ENCODE data around the gene IGSF21. TPM values are rescaled to one million over a fixed set of nuclear protein-coding genes. Genes with fewer than 3 reads are reported as not detected.
"Not testable (repeated sequence)": the region's sequence is repeated elsewhere in the genome, so short reads cannot be mapped to it uniquely, and the experiment has no call there.

Gene IGSF21
- polyA plus RNA-seq, 1 donor (not counting 4 experiments of a cell fraction or from before 2014, with no cell fraction given): not detected

GRCh38 chr1:18414872-18415447, 307.4 kb downstream of the IGSF21 start:
- no peak overlapping the region for H3K4me2 ChIP-seq (ENCODE audit: control insufficient read depth, extremely low read depth, insufficient read depth, low read depth, low read length)
- H3K79me2 ChIP-seq (ENCODE audit: control insufficient read depth, insufficient read depth, low read length): no peaks in the 10 kb centered on the region
- TF ChIP-seq, protein P1, sequence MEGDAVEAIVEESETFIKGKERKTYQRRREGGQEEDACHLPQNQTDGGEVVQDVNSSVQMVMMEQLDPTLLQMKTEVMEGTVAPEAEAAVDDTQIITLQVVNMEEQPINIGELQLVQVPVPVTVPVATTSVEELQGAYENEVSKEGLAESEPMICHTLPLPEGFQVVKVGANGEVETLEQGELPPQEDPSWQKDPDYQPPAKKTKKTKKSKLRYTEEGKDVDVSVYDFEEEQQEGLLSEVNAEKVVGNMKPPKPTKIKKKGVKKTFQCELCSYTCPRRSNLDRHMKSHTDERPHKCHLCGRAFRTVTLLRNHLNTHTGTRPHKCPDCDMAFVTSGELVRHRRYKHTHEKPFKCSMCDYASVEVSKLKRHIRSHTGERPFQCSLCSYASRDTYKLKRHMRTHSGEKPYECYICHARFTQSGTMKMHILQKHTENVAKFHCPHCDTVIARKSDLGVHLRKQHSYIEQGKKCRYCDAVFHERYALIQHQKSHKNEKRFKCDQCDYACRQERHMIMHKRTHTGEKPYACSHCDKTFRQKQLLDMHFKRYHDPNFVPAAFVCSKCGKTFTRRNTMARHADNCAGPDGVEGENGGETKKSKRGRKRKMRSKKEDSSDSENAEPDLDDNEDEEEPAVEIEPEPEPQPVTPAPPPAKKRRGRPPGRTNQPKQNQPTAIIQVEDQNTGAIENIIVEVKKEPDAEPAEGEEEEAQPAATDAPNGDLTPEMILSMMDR (optimal IDR thresholded peaks at IDR 0.05 in 1 of 3, IDR thresholded peaks at IDR 0.05 in 1 of 3, conservative IDR thresholded peaks at IDR 0.05 in 1 of 3; ENCODE audit: extremely low read depth in 1 of 3, insufficient read depth in 2 of 3, low read length in 3 of 3): no peak
- no peak for TF ChIP-seq EZH2 (IDR thresholded peaks at IDR 0.05; ENCODE audit: low read length)
- no peak for DNase-seq (ENCODE audit: low read depth, low spot score)
- no peaks in the 10 kb centered on the region for H3K9me1 ChIP-seq (ENCODE audit: control insufficient read depth, extremely low read depth, insufficient read depth, low read length)
- H4K20me1 ChIP-seq (ENCODE audit: control insufficient read depth, extremely low read depth, insufficient read depth, low read length): peaks cover 3% of the 10 kb centered on the region
- no peak overlapping the region for H3K4me3 ChIP-seq (ENCODE audit: control insufficient read depth in 2 of 3, extremely low read depth in 1 of 3, insufficient read depth in 2 of 3, low read depth in 1 of 3, low read length in 3 of 3)
- H3K27me3 ChIP-seq (ENCODE audit: control insufficient read depth, extremely low read depth, insufficient read depth, low read length): no peaks in the 10 kb centered on the region
- peaks cover 9% of the 10 kb centered on the region for H3K9me3 ChIP-seq (ENCODE audit: control insufficient read depth, low read depth, low read length)
- no peak overlapping the region for H2AFZ ChIP-seq (ENCODE audit: control insufficient read depth, low read length)
- no peak for FAIRE-seq
- no peak overlapping the region for H3K9ac ChIP-seq (ENCODE audit: control insufficient read depth, extremely low read depth, insufficient read depth, low read length)
- no peaks in the 10 kb centered on the region for H3K36me3 ChIP-seq (ENCODE audit: control insufficient read depth in 2 of 2, extremely low read depth in 1 of 2, insufficient read depth in 2 of 2, low read length in 2 of 2)
- no peak overlapping the region for H3K27ac ChIP-seq (ENCODE audit: control insufficient read depth, insufficient read depth, low read length)
- dilution Hi-C loops (cut with MboI; ENCODE audit: extremely low pct_ligation_motif_present, low sequenced_read_pairs): no loop called here
- no peaks in the 10 kb centered on the region for H3K4me1 ChIP-seq (ENCODE audit: control insufficient read depth, extremely low read depth, insufficient read depth, low read length)

DNA sequence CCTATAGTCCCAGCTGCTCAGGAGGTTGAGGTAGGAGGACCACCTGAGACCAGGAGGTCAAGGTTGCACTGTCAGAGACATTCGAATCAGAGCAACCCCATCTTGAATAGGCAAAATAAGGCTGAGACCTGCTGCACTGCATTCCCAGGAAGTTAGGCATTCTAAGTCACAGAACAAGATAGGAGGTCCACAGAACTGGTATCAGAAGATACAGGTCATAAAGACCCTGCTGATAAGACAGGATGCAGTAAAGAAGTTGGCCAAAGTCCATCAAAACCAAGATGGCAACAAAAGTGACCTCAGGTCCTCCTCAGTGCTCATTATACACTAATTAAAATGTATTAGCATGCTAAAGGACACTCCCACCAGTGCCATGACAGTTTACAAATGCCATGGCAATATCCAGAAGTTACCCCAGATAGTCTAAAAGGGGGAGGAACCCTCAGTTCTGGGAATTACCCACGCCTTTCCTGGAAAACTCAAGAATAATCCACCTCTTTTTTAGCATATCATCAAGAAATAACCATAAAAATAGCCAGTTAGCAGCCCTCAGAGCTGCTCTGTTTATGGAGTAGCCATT, 307.9 kb downstream of the IGSF21 start:
- Histone ChIP-seq H4K20me1 (ENCODE audit: control insufficient read depth, extremely low read depth, insufficient read depth, low read length) (peaks cover 3% of the 10 kb centered on the region), H3K36me3 (ENCODE audit: control insufficient read depth in 2 of 2, extremely low read depth in 1 of 2, insufficient read depth in 2 of 2, low read length in 2 of 2) (no peaks in the 10 kb centered on the region), H3K4me3 (ENCODE audit: control insufficient read depth in 2 of 3, extremely low read depth in 1 of 3, insufficient read depth in 2 of 3, low read depth in 1 of 3, low read length in 3 of 3) (no peak overlapping the region), H2AFZ (ENCODE audit: control insufficient read depth, low read length) (no peak overlapping the region), H3K9me1 (ENCODE audit: control insufficient read depth, extremely low read depth, insufficient read depth, low read length) (no peaks in the 10 kb centered on the region), H3K27me3 (ENCODE audit: control insufficient read depth, extremely low read depth, insufficient read depth, low read length) (no peaks in the 10 kb centered on the region), H3K79me2 (ENCODE audit: control insufficient read depth, insufficient read depth, low read length) (no peaks in the 10 kb centered on the region), H3K4me1 (ENCODE audit: control insufficient read depth, extremely low read depth, insufficient read depth, low read length) (no peaks in the 10 kb centered on the region), H3K4me2 (ENCODE audit: control insufficient read depth, extremely low read depth, insufficient read depth, low read depth, low read length) (no peak overlapping the region), H3K27ac (ENCODE audit: control insufficient read depth, insufficient read depth, low read length) (no peak overlapping the region), H3K9ac (ENCODE audit: control insufficient read depth, extremely low read depth, insufficient read depth, low read length) (no peak overlapping the region), H3K9me3 (ENCODE audit: control insufficient read depth, low read depth, low read length) (peaks cover 8% of the 10 kb centered on the region)
- dilution Hi-C loops (cut with MboI; ENCODE audit: extremely low pct_ligation_motif_present, low sequenced_read_pairs): no loop called here
- FAIRE-seq: no peak
- TF ChIP-seq EZH2 (IDR thresholded peaks at IDR 0.05; ENCODE audit: low read length): no peak
- TF ChIP-seq, protein P1 (optimal IDR thresholded peaks at IDR 0.05 in 1 of 3, IDR thresholded peaks at IDR 0.05 in 1 of 3, conservative IDR thresholded peaks at IDR 0.05 in 1 of 3; ENCODE audit: extremely low read depth in 1 of 3, insufficient read depth in 2 of 3, low read length in 3 of 3): no peak
- no peak for DNase-seq (ENCODE audit: low read depth, low spot score)

DNA sequence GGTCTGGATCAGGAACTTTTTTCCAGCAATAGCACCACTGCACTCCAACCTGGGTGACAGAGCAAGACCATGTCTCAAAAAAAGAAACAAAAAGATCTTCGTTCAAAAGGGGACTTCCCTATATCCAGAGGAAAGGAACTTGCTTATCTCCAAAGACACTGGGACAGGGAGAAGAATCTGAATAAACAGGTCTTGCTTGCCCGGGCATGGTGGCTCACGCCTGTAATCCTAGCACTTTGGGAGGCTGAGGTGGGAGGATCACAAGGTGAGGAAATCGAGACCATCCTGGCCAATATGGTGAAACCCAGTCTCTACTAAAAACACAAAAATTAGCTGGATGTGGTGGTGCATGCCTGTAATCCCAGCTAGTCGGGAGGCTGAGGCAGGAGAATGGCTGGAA, 308.5 kb downstream of the IGSF21 start:
- H3K79me2 ChIP-seq (ENCODE audit: control insufficient read depth, insufficient read depth, low read length); H3K27me3 ChIP-seq (ENCODE audit: control insufficient read depth, extremely low read depth, insufficient read depth, low read length); H3K9me3 ChIP-seq (ENCODE audit: control insufficient read depth, low read depth, low read length); H4K20me1 ChIP-seq (ENCODE audit: control insufficient read depth, extremely low read depth, insufficient read depth, low read length); H2AFZ ChIP-seq (ENCODE audit: control insufficient read depth, low read length); DNase-seq (ENCODE audit: low read depth, low spot score); H3K4me3 ChIP-seq (ENCODE audit: control insufficient read depth in 2 of 3, extremely low read depth in 1 of 3, insufficient read depth in 2 of 3, low read depth in 1 of 3, low read length in 3 of 3); H3K9ac ChIP-seq (ENCODE audit: control insufficient read depth, extremely low read depth, insufficient read depth, low read length); H3K9me1 ChIP-seq (ENCODE audit: control insufficient read depth, extremely low read depth, insufficient read depth, low read length); H3K27ac ChIP-seq (ENCODE audit: control insufficient read depth, insufficient read depth, low read length); FAIRE-seq; H3K4me1 ChIP-seq (ENCODE audit: control insufficient read depth, extremely low read depth, insufficient read depth, low read length); H3K36me3 ChIP-seq (ENCODE audit: control insufficient read depth in 2 of 2, extremely low read depth in 1 of 2, insufficient read depth in 2 of 2, low read length in 2 of 2); H3K4me2 ChIP-seq (ENCODE audit: control insufficient read depth, extremely low read depth, insufficient read depth, low read depth, low read length); dilution Hi-C loops (cut with MboI; ENCODE audit: extremely low pct_ligation_motif_present, low sequenced_read_pairs): not testable (repeated sequence)

Data from keratinocyte (primary cell).